GM18505 (cell line): ENCODE data around the gene ABCC5.
"Not testable (repeated sequence)": the region's sequence is repeated elsewhere in the genome, so short reads cannot be mapped to it uniquely, and the experiment has no call there.

Source experiments
- ATAC-seq: cut with Tn5 transposase; IDR thresholded peaks from one replicate; pipeline ENCODE4 v1.9.1; 2021; ENCODE audit not compliant: unreplicated experiment
- POLR2A ChIP-seq: IDR thresholded peaks from 4 replicates; pipeline ENCODE4 v1.6.1; 2011; ENCODE audit warnings: borderline replicate concordance; ENCODE audit not compliant: insufficient read depth, insufficient read length; ENCODE audit errors: extremely low read depth

Gene ABCC5

GRCh38 chr3:183895774-183896173 lies 121.9 kb downstream of the ABCC5 start:
- ATAC-seq: no peak
- no peak for TF ChIP-seq POLR2A

GRCh38 chr3:183895296-183895695 lies 122.4 kb downstream of the ABCC5 start:
- no peak for TF ChIP-seq POLR2A
- no peak for ATAC-seq

GRCh38 chr3:183892610-183893214 lies 125.0 kb downstream of the ABCC5 start:
- TF ChIP-seq POLR2A: no peak
- no peak for ATAC-seq

DNA sequence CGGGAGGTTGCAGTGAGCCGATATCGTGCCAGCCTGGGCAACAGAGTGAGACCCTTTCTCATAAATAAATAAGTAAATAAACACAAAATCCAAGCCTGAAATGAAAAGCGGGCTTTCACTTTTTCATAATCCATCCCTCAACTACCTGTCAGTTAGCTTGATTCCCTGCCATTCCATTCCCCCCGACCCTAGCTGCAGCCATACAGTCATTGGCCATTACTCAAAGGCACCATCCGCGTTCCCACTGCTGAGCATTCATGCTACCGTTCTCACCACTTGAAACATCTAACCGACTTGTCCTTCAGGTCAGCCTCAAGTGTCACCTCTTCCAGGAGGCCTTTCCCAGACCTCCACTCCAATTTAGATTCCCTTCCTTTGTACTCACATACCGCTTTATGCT lies 131.9 kb downstream of the ABCC5 start:
- no peak for ATAC-seq
- TF ChIP-seq POLR2A: no peak

GRCh38 chr3:183884427-183885296 lies 133.0 kb downstream of the ABCC5 start, which contains the start of gene PARL:
Gene PARL, minus strand, starts transcription at chr3:183884880. Its CDS starts 34 bp downstream, at chr3:183884846.
- TF ChIP-seq POLR2A: peak; percentile 93
- ATAC-seq: peak; percentile 99

DNA sequence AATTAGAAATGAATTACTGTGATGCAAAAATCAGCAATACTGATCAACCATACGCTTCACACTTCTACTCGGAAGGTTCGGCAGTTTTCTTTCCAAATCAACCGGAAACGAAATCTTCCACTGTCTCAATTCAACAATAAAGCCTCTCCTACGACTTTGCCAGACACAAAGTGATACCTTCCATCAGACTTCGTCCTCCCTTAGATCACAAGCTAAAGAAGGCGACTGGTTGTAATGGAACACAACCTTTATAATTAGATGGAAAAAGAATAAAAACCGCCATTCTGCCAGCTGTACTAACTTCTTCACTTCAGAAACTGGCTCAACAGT lies 133.6 kb downstream of the ABCC5 start:
- no peak for ATAC-seq
- TF ChIP-seq POLR2A: no peak

DNA sequence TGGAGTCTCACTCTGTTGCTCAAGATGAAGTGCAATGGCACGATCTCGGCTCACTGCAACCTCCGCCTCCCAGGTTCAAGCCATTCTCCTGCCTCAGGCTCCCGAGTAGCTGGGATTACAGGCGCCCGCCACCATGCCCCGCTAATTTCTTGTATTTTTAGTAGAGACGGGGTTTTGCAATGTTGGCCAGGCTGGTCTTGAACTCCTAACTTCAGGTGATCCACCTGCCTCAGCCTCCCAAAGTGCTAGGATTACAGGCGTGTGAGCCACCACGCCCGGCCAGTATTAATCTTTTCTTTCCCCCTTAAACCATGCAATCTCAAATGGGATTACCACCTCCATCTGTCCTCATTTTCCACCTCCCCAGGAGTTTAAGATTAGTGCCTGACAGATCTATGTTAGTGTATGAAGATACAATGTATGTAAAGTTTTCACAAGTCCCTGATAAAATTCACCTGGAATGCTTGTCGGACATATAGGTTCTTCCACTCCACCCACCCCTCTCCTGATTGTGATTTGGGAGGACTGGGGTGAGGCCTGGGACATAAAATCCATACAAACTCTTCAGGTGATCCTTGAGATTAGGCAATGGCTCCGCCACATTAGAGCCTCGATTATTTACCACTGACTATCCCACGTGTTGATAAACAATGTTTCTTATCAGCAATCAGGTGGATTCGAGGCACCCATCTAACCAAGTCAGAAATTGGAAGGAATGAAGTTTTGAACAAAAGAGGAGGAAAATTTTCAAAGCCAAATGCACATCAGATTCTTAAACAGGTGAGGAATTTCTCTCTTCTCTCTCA lies 134.2 kb downstream of the ABCC5 start:
- no peak for ATAC-seq
- TF ChIP-seq POLR2A: no peak

GRCh38 chr3:183880121-183880520 lies 137.6 kb downstream of the ABCC5 start:
- TF ChIP-seq POLR2A: no peak
- ATAC-seq: no peak

DNA sequence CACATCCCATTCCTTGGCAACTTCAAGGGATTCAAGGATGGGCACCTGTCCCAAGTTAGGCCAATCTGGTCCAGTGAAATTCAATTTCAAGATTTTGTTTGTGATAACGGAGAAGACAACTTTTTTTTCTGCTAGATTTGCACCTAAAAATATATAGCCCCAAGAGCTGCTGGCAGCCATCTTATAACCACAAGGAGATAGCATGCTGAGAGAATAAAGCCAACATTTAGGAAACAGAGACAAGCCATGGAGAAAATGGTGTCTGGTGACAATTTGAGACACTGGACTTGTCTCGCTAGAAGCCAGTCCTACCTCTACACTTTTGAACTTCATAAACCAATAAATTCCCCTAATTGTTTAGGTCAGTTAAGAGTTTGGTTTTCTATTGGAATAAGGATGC lies 138.4 kb downstream of the ABCC5 start:
- ATAC-seq: no peak
- no peak for TF ChIP-seq POLR2A

GRCh38 chr3:183878071-183878470 lies 139.6 kb downstream of the ABCC5 start:
- no peak for TF ChIP-seq POLR2A
- no peak for ATAC-seq

DNA sequence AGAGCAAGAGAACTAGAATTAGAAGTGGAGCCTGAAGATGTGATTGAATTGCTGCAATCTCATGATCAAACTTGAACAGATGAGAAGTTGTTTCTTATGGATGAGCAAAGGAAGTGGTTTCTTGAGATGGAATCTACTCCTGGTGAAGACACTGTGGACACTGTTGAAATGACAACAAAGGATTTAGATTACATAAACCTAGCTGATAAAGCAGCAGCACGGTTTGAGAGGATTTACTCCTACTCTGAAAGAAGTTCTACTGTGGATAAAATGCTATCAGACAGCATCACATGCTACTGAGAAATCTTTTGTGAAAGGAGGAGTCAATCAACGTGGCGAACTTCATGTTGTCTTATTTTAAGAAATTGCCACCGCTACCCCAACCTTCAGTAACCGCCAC lies 140.5 kb downstream of the ABCC5 start:
- not testable (repeated sequence) for ATAC-seq

GRCh38 chr3:183875411-183875810 lies 142.3 kb downstream of the ABCC5 start:
- no peak for TF ChIP-seq POLR2A
- ATAC-seq: no peak

GRCh38 chr3:183873914-183874313 lies 143.8 kb downstream of the ABCC5 start:
- TF ChIP-seq POLR2A: no peak
- no peak for ATAC-seq
